IMR-90 (cell line): Measurements from ENCODE around the gene CLPX. TPM values are rescaled to one million over a fixed set of nuclear protein-coding genes. Genes with fewer than 3 reads are reported as not detected.

Experiments used
- ATAC-seq: fragments of 200-7000 bp; cut with Tn5 transposase; 2 replicates; pipeline ENCODE4 v1.9.1; 2020; ENCODE audit warnings: low read depth, mild to moderate bottlenecking, moderate library complexity
- BruUV-seq: library from RNA; stranded (reverse); fragments of 400-500 nt; replicated peaks from 2 replicates; lab custom pipeline; 2021; lab: Mats Ljungman, UMichigan
- CTCF ChIA-PET: fragments of 300-600 bp; formaldehyde crosslinking; extraction: SDS; loops from one replicate; lab custom pipeline; 2021; ENCODE audit warnings: antibody characterized with exemption; lab: Yijun Ruan, JAX
- POLR2A ChIA-PET: fragments of 300-600 bp; sonication (Branson Sonifier 250); formaldehyde crosslinking; loops from one replicate; lab custom pipeline; 2022; ENCODE audit warnings: antibody characterized with exemption; ENCODE audit not compliant: unreplicated experiment; lab: Charles Lee
- DNase-seq: peaks from one replicate; pipeline ENCODE4 v3.0.0; 2013
- H2AFZ ChIP-seq: replicated peaks from 2 replicates; pipeline ENCODE3; 2013; ENCODE audit warnings: low read length, mild to moderate bottlenecking; ENCODE audit not compliant: poor library complexity
- H2AK5ac ChIP-seq: 2 replicates; pipeline ENCODE4 v1.6.1; 2013; ENCODE audit warnings: low read depth, low read length, inconsistent platforms
- H2AK9ac ChIP-seq: replicated peaks from 2 replicates; pipeline ENCODE3; 2013; ENCODE audit warnings: mild to moderate bottlenecking, low read depth, low read length, moderate library complexity; ENCODE audit not compliant: poor library complexity
- H2BK120ac ChIP-seq: 2 replicates; pipeline ENCODE4 v1.6.1; 2013; ENCODE audit warnings: low read depth, low read length, inconsistent platforms
- H2BK15ac ChIP-seq: 3 replicates; pipeline ENCODE4 v1.6.1; 2013; ENCODE audit warnings: low read depth, low read length, inconsistent platforms
- H2BK20ac ChIP-seq: 2 replicates; pipeline ENCODE4 v1.6.1; 2013; ENCODE audit warnings: low read depth, mild to moderate bottlenecking, inconsistent platforms, low read length, moderate library complexity
- H2BK5ac ChIP-seq: 2 replicates; pipeline ENCODE4 v1.6.1; 2013; ENCODE audit warnings: mild to moderate bottlenecking, low read depth, low read length, inconsistent platforms; ENCODE audit not compliant: poor library complexity, severe bottlenecking
- H3K14ac ChIP-seq: replicated peaks from 2 replicates; pipeline ENCODE4 v1.6.1; 2013; ENCODE audit warnings: low read depth, low read length, inconsistent platforms
- H3K18ac ChIP-seq: 2 replicates; pipeline ENCODE4 v1.6.1; 2013; ENCODE audit warnings: low read depth, low read length, control low read depth
- H3K23ac ChIP-seq: 2 replicates; pipeline ENCODE4 v1.6.1; 2013; ENCODE audit warnings: low read depth, low read length, inconsistent platforms
- H3K27ac ChIP-seq: 2 replicates; pipeline ENCODE4 v1.5.1; 2013; ENCODE audit warnings: mild to moderate bottlenecking, control low read depth, low read length; ENCODE audit not compliant: insufficient read depth
- H3K27me3 ChIP-seq: 2 replicates; pipeline ENCODE4 v1.6.1; 2013; ENCODE audit warnings: low read length; ENCODE audit not compliant: control insufficient read depth, insufficient read depth
- H3K36me3 ChIP-seq: 2 replicates; pipeline ENCODE4 v1.6.1; 2013; ENCODE audit warnings: low read length, mixed read lengths; ENCODE audit not compliant: control insufficient read depth, insufficient read depth
- H3K4ac ChIP-seq: 2 replicates; pipeline ENCODE4 v1.6.1; 2013; ENCODE audit warnings: low read depth, low read length, inconsistent platforms
- H3K4me1 ChIP-seq: 2 replicates; pipeline ENCODE4 v1.6.1; 2013; ENCODE audit warnings: low read length, mixed read lengths; ENCODE audit not compliant: control insufficient read depth, insufficient read depth
- H3K4me2 ChIP-seq: 2 replicates; pipeline ENCODE4 v1.6.1; 2013; ENCODE audit warnings: low read depth, mild to moderate bottlenecking, control low read depth, low read length, moderate library complexity
- H3K4me3 ChIP-seq: 2 replicates; pipeline ENCODE4 v1.5.1; 2013; ENCODE audit warnings: low read depth, mild to moderate bottlenecking, control low read depth, low read length, moderate library complexity; ENCODE audit not compliant: insufficient read depth
- H3K56ac ChIP-seq: 2 replicates; pipeline ENCODE4 v1.6.1; 2013; ENCODE audit warnings: low read length, inconsistent platforms; ENCODE audit not compliant: insufficient read depth; ENCODE audit errors: extremely low read depth
- H3K79me1 ChIP-seq, 2 experiments: 2 replicates each; pipeline ENCODE4 v1.6.1; 2013; ENCODE audit warnings: low read length in 2 of 2, inconsistent platforms in 1 of 2, low read depth in 1 of 2
- H3K9ac ChIP-seq: 2 replicates; pipeline ENCODE4 v1.6.1; 2013; ENCODE audit warnings: low read depth, low read length, control low read depth
- H3K9me1 ChIP-seq: 2 replicates; pipeline ENCODE4 v1.6.1; 2013; ENCODE audit warnings: low read length, inconsistent platforms; ENCODE audit not compliant: insufficient read depth
- H3K9me3 ChIP-seq: 2 replicates; pipeline ENCODE4 v1.6.1; 2013; ENCODE audit warnings: low read length; ENCODE audit not compliant: control insufficient read depth, insufficient read depth
- H4K20me1 ChIP-seq: 2 replicates; pipeline ENCODE4 v1.6.1; 2013; ENCODE audit warnings: low read length, inconsistent platforms; ENCODE audit not compliant: insufficient read depth
- H4K5ac ChIP-seq: 2 replicates; pipeline ENCODE4 v1.6.1; 2013; ENCODE audit warnings: mild to moderate bottlenecking, low read depth, low read length, control low read depth
- H4K8ac ChIP-seq, 2 experiments: 2 replicates each; pipeline ENCODE4 v1.6.1; 2013; ENCODE audit warnings: low read depth in 2 of 2, low read length in 2 of 2, control low read depth in 1 of 2, inconsistent platforms in 1 of 2
- H4K91ac ChIP-seq: 2 replicates; pipeline ENCODE4 v1.6.1; 2013; ENCODE audit warnings: low read depth, low read length, inconsistent platforms; ENCODE audit not compliant: insufficient read depth
- BHLHE40 ChIP-seq: fragments of 150-350 bp; IDR thresholded peaks from 2 replicates; pipeline ENCODE4 v1.6.1; 2016; ENCODE audit warnings: mild to moderate bottlenecking, low read depth, low read length
- CEBPB ChIP-seq: IDR thresholded peaks from 2 replicates; pipeline ENCODE4 v1.6.1; 2012; ENCODE audit warnings: low read depth, low read length, improper control_type of control experiment
- CHD1 ChIP-seq: IDR thresholded peaks from 2 replicates; pipeline ENCODE4 v1.6.1; 2012; ENCODE audit warnings: low read depth, low read length, improper control_type of control experiment
- CTCF ChIP-seq: conservative IDR thresholded peaks from 2 replicates; pipeline ENCODE4 v1.5.1; 2012; ENCODE audit warnings: mild to moderate bottlenecking, low read depth, low read length, improper control_type of control experiment
- ELK1 ChIP-seq: fragments of 150-350 bp; IDR thresholded peaks from 2 replicates; pipeline ENCODE4 v1.6.1; 2016; ENCODE audit warnings: low read depth, mild to moderate bottlenecking, low read length, moderate library complexity, borderline replicate concordance
- FOS ChIP-seq: fragments of 150-350 bp; IDR thresholded peaks from 2 replicates; pipeline ENCODE4 v1.6.1; 2016; ENCODE audit warnings: low read depth, low read length
- MXI1 ChIP-seq: IDR thresholded peaks from 2 replicates; pipeline ENCODE4 v1.6.1; 2012; ENCODE audit warnings: low read depth, mild to moderate bottlenecking, low read length, moderate library complexity, borderline replicate concordance
- NFE2L2 ChIP-seq: fragments of 150-350 bp; IDR thresholded peaks from 2 replicates; pipeline ENCODE4 v1.6.1; 2016; ENCODE audit warnings: low read depth, mild to moderate bottlenecking, low read length
- RAD21 ChIP-seq: IDR thresholded peaks from 2 replicates; pipeline ENCODE4 v1.6.1; 2012; ENCODE audit warnings: low read length, improper control_type of control experiment
- RCOR1 ChIP-seq: IDR thresholded peaks from 2 replicates; pipeline ENCODE4 v1.6.1; 2012; ENCODE audit warnings: mild to moderate bottlenecking, low read length, improper control_type of control experiment; ENCODE audit not compliant: insufficient replicate concordance
- whole genome bisulfite sequencing, 2 experiments: methylation state at CpG; one replicate each; pipeline versions ENCODE4 v1.1.5 to v1.1.7; 2013; ENCODE audit warnings: missing lambda C conversion rate in 2 of 2; ENCODE audit not compliant: insufficient read length in 1 of 2; ENCODE audit errors: extremely low coverage in 2 of 2; 5-methylcytosine and 5-hydroxymethylcytosine counted together
- dilution Hi-C: fragments of 300-500 bp; cut with HindIII; formaldehyde crosslinking; loops from one replicate; pipeline ENCODE4 v1.14.3; 2018; ENCODE audit warnings: low sequenced_read_pairs; ENCODE audit not compliant: unreplicated experiment
- in situ Hi-C: fragments of 300-500 bp; cut with MboI; formaldehyde crosslinking; loops from 3 replicates; pipeline ENCODE4 v1.14.3; 2019; ENCODE audit warnings: low sequenced_read_pairs, inconsistent platforms, mixed read lengths
- intact Hi-C: fragments of 100-400 bp; cut with micrococcal nuclease; formaldehyde crosslinking; loops from 2 replicates; pipeline ENCODE4 v1.10.0; 2022
- polyA plus RNA-seq, 3 experiments: library from polyadenylated mRNA; depleted of rRNA; stranded (reverse); fragments of >200 nt; gene quantifications; 2 replicates each; pipeline ENCODE4 v1.2.3, GENCODE V29; 2012; ENCODE audit warnings: low replicate concordance in 1 of 3
- total RNA-seq: library from RNA; depleted of rRNA; stranded (reverse); fragments of >200 nt; gene quantifications from 2 replicates; pipeline ENCODE4 v1.2.3, GENCODE V29; 2012

The CLPX gene
- total and polyA plus RNA-seq, 2 of the 4 experiments (the other 2 are of a cell fraction): 25.8 to 26.9 TPM

GRCh38 chr15:65232520-65232919 is 47.4 kb upstream of the CLPX start:
- no peak overlapping the region for H3K4ac ChIP-seq
- H3K14ac ChIP-seq: no peak overlapping the region
- BruUV-seq: no TSS peak
- no peak overlapping the region for H3K27ac ChIP-seq
- in situ Hi-C loops: no loop called here
- no peaks in the 10 kb centered on the region for H4K20me1 ChIP-seq
- no peaks in the 10 kb centered on the region for H3K79me1 ChIP-seq
- no peaks in the 10 kb centered on the region for H3K9me1 ChIP-seq
- H2BK120ac ChIP-seq: no peak overlapping the region
- no peaks in the 10 kb centered on the region for H3K9me3 ChIP-seq
- H3K56ac ChIP-seq: no peak overlapping the region
- WGBS, 2 experiments: no CpG with 5 or more reads among the region's 3 CpGs
- dilution Hi-C loops: no loop called here
- DNase-seq: no peak
- no peak overlapping the region for H4K91ac ChIP-seq
- H2BK5ac ChIP-seq: no peak overlapping the region
- no peak overlapping the region for H4K5ac ChIP-seq
- ATAC-seq: no peak
- ChIA-PET CTCF (no interaction called here), POLR2A (no interaction called here)
- H3K18ac ChIP-seq: no peak overlapping the region
- H2BK15ac ChIP-seq: no peak overlapping the region
- H3K4me2 ChIP-seq: no peak overlapping the region
- intact Hi-C loops: no loop called here
- no peaks in the 10 kb centered on the region for H3K4me1 ChIP-seq
- no peak overlapping the region for H3K23ac ChIP-seq
- H4K8ac ChIP-seq: no peak overlapping the region
- no peak overlapping the region for H2AFZ ChIP-seq
- no peak overlapping the region for H2AK9ac ChIP-seq
- no peak overlapping the region for H3K9ac ChIP-seq
- no peaks in the 10 kb centered on the region for H3K36me3 ChIP-seq
- no peak for TF ChIP-seq CTCF
- no peak for TF ChIP-seq CEBPB
- no peak for TF ChIP-seq BHLHE40
- TF ChIP-seq CHD1: no peak
- no peak for TF ChIP-seq FOS
- no peak for TF ChIP-seq NFE2L2
- TF ChIP-seq MXI1: no peak
- TF ChIP-seq RAD21: no peak
- no peak for TF ChIP-seq RCOR1
- no peak for TF ChIP-seq ELK1
- no peak overlapping the region for H2AK5ac ChIP-seq
- no peak overlapping the region for H3K4me3 ChIP-seq
- no peak overlapping the region for H2BK20ac ChIP-seq
- peaks cover 5% of the 10 kb centered on the region; the same call in 1 of the 2 replicates for H3K27me3 ChIP-seq
